Hematopoietic multipotent progenitor cell treated with erythropoietin and hydrocortisone succinate and interleukin-3 and kit ligand, for 6 days (in vitro differentiated cells): ENCODE measurements around the gene LYST.
A peak's percentile ranks its signal among the peaks of the same experiment; 100 is the strongest.
"Not testable (repeated sequence)": the region's sequence is repeated elsewhere in the genome, so short reads cannot be mapped to it uniquely, and the experiment has no call there.

Experiments
- DNase-seq: peaks from one replicate; pipeline ENCODE4 v3.0.0-alpha.2; 2015

LYST gene

GRCh38 chr1:235858766-235859165, 7.9 kb downstream of the LYST start:
- no peak for DNase-seq

DNA sequence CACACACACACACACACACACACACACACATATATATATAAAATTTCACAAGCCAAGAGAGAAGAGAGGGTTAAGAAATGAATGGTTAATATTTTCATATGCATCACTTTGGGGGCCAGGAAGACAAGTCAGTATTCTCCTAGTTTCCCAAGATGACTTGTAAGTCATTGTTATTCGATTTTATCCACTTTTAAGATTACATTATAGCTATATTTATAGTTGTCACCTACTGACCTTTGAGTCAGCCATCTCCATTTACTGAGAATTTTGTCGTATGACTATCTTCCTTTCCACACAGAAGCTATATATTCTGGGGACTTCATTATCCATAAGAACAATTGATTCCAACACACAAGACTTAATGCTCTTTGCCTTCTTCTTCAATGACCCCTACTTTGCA, 8.9 kb downstream of the LYST start:
- no peak for DNase-seq

DNA sequence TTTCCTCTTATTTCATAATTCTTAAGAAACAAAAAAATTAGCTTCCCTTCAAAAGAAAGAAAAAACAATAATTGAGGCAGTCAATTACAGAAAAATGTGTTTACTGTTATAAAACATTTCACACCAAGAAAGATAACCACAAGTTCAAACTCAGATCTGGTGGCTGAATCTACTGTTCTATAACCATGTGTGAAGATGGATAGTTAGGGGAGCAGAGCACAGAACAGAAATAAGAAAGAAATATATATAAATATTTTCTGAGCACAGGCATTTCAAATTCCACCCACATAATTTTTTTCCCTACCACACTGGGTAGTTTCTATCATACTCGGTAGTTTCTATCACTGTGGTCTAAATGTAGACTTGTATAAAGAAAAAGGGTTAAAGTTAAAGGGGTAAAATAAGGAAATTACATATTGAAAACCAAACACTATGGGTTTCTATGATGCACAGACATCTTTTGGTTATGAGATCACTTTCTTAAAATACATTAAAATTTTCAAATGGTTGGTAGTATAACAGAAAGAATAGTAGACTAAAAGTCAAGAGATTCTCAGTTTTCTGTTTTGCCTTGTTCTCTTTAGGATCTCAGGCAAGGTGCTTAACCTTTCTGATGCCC, 10.8 kb downstream of the LYST start:
- peak; percentile 25 for DNase-seq

DNA sequence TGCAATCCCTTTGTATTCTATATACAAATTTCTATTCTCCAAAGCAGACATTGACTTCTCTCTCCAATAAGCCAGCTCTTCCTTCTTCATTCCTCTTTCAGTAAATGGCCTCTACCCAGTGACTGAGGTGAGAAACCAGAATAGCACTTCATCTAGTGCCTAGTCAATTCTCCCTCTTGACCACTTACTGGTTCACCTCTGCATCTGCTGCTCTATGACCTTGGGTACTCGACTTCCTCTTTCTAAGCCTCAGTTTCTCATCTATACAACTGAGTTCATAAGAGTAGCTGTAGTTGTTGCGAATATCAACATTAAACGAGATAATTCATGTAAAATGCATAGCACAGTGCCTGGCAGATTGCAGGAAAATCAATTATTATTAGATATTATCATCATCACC, 12.4 kb downstream of the LYST start:
- DNase-seq = no peak

DNA sequence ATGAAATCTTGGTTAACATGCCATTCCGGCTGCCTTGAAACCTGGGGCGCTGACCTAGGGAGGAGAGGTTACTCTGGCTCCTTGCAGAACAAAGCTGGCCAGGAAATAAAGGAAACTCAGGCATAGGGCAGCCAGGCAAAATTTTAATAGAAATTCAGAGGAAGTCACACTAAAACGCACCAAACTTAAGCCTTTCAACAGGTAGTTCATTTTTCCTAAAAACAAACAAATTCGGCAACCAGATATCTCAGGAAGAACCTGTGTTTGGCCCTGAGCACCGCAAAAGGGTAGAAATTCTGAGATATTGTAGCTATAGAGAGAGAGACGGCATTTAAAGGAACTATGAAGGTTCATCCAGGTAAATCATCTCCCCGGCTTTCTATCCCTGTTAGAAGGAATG, 13.1 kb downstream of the LYST start:
- DNase-seq = no peak

DNA sequence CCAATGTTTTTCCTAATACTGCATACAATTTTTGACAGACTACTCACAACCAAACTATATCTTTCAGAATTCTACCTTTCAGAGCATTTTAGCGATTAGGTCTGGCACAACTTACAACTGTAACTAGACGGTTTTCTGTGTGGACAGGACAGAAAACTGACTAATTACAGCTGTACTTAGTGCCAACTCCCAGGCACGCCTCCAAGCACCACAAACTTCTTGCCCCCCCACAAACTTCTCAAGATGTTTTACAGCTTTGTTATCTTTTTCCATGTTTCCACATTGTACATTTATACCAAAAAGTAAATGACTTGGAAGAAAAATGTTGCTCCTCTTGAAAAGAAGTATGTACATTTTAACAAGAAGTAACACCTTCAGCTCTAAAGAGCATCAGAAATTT, 13.8 kb downstream of the LYST start:
- DNase-seq = no peak

DNA sequence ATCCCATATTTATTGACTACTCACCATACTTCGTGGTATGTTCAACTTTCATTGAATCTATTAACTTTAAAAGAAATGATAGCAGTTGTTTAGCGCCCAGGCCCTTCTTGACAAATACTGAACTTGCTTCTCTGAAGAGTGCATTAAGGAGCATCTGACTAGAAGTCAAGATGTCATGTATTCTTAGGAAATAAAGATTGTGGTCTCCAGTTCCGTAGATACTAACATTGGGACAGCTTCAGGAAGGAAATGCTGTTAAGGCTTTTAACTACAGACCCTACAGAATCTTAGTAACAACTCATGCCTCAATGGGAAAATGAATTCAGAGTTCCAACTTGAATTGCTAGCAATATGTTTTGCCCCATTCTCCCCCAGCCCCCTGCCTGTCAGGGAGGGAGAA, 14.8 kb downstream of the LYST start:
- DNase-seq = peak; percentile 24

GRCh38 chr1:235848251-235848650, 18.5 kb downstream of the LYST start:
- not testable (repeated sequence) for DNase-seq

GRCh38 chr1:235845656-235846107, 21.0 kb downstream of the LYST start:
- not testable (repeated sequence) for DNase-seq

DNA sequence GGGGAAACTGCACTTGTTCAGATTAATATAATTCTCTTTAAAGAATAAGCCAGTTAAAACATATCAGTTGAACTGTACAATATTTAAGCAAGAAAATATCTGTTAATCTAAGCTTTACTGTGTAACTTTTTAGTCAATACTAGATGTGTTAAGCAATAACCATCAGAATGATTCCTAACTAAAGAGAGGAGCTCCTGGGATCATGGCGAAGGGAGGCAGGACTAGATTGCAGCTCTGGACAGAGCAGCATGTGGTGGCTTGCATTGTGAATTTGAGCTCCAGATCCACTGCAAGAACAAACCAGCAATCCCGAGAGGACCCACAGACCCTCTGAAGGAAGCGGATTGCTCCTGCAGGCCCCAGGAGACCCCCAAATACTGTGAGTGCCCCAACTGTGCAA, 21.9 kb downstream of the LYST start:
- DNase-seq = no peak

- peak; percentile 63 for DNase-seq
Measured at GRCh38 chr1:235843461-235843961, 23.2 kb downstream of the LYST start.

- DNase-seq = no peak
Measured at GRCh38 chr1:235841938-235842545, 24.7 kb downstream of the LYST start.

DNA sequence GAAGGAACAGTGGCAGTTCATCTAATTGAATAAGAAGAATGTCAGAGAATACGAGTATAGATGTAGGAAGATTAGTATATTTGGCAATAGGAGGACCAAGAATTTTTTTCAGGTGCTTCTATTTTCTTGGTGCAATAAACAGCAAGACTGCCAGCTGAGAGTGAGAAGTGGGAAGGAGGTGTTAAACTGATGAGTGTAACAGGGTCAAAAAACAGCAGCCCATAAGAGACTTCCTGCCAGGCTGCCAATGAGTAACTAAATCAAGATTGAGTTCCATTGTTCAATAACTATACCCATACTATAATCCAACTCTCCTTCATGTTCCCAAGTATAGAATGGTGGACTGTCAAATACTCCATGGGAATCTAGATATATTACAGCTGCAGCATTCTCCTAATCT, 28.7 kb downstream of the LYST start:
- DNase-seq = no peak

DNA sequence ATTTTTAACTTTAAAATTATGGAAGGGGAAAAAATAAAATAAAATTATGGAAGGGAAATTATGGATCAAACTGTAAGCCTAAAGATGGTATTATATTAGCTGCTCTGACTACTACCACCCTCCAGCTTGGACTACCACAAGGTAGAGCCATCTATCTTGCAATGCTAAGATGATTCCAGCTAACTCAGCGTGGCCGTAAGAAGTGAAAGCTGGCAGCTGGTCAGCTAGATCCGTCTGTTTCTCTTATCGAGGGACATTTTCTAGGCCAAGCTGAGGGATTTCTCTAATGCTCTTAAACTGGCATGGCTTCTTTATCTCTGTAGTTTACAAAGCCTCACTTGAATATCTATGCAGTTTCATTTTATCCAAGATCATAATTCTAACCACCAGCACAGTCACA, 31.5 kb downstream of the LYST start:
- DNase-seq = no peak

- no peak for DNase-seq
Measured at GRCh38 chr1:235834620-235835019, 32.1 kb downstream of the LYST start.

DNA sequence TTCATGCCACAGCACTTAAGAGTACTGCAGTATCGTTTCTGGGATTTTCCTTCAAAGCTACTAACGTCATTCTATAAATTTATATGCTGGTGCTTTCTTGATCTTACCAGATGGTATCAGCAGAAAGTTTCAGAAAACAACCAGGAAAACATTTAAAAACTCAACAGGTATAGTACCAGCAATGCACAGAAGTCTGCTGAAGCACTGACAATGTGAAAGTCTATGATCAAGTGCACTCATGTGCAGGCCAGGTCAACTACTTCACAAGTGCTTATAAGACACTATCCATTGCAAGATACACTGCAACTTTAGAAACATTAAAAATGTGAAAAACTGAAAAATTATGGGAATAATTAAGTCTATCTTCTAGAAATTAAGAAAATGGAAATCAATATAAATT, 34.7 kb downstream of the LYST start:
- no peak for DNase-seq

GRCh38 chr1:235831148-235831547, 35.6 kb downstream of the LYST start:
- no peak for DNase-seq

- no peak for DNase-seq
Measured at GRCh38 chr1:235826102-235826854, 40.4 kb downstream of the LYST start.

GRCh38 chr1:235825229-235825628, 41.5 kb downstream of the LYST start:
- DNase-seq = no peak

- DNase-seq = no peak
Measured at GRCh38 chr1:235823684-235824083, 43.0 kb downstream of the LYST start.

DNA sequence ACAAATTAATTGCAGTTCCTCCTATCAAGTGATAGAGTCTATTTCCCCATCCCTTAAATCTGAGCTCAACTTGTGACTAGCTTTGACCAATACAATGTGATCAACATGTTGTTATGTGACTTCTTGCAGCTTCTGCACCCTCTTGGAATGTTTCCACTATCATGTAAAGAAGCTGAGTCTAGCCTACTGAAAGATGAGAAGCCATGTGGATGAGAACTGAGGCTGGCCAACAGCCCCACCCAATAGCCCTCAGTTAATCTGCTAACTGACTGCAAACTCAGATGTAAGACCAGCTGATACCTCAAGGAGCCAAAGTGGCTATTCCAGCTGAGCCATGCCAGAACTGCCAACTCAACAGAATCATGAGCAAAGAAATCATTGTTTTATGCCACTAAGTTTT, 44.0 kb downstream of the LYST start:
- no peak for DNase-seq

DNA sequence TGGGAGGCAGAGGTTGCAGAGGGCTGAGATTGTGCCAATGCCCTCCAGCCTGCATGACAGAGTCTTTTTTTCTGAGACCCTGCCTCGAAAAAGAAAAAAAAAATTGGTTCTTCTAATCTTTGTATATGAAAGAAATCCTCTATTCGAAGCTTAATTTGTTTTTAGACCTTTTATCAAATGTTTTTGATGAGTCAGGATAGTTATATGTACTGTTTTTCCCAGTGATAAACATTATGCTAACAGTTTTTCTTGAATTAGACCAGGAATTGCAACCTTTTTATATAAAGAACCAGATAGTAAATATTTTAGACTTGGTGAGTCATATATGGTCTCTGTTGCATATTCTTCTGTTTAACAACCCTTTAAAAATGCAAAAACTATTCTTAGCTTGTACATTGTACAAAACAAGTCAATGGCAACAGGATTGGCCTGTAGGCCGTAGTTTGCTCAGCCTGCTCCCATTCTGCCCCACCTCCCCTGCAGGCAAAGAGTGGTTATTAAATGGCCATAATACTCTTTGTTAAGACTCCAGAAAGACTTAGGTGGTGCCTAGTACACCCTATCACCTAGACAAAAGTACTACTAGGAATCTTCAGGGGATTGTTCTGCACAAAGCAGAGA, 45.2 kb downstream of the LYST start:
- DNase-seq = no peak

GRCh38 chr1:235820061-235820460, 46.6 kb downstream of the LYST start:
- peak; percentile 71 for DNase-seq
